ENCODE measurements around the gene SDC1.
"Not testable (repeated sequence)": the region's sequence is repeated elsewhere in the genome, so short reads cannot be mapped to it uniquely, and the experiment has no call there.

SDC1 gene

DNA sequence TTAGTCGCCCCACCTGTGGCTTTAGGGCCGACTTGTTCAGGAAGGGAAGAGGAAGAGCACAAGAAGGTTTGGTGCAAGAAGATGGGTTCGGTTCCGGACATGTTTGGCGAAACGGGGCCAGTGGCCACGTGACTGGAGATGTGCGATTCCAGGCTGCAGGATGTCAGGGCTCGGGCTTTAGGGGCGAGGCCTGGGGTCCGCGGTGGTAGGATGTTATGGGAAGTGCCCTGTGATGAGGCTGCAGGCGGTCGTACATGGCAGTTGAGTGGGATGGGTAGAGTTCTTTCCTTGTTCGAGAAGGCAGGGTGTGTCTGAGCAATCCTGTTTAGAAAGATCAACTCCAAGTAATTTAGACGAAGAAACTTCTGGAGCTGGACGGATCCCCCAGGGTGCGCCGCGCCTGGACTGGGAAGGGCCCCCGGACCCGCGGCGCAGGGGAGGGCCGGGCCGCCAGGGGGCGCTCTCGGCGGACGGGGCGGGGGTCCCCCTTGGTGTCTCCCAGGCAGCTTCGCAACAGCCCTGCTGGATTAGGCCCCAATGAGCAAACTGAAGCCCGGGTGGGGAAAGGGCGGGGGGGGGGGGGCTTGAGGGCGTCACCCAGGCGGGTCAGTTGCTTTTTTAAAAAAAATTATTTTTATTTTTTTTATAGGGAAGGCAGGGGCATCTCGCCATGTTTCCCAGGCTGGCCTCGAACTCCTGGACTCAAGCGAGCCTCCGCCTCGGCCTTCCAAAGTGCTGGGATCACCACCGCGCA lies 17.2 kb upstream of the SDC1 start:
- Histone ChIP-seq H3K27ac (no peak overlapping the region), H3K27me3 (peaks cover 0 to 18% of the 10 kb centered on the region in 2 donors), H3K4me3 (no peak overlapping the region), H3K4me1 (no peaks in the 10 kb centered on the region), H3K36me3 (peaks cover 0 to 2% (median 0%) of the 10 kb centered on the region in 3 donors), H3K9me3 (no peaks in the 10 kb centered on the region)
- TF ChIP-seq, protein P1, sequence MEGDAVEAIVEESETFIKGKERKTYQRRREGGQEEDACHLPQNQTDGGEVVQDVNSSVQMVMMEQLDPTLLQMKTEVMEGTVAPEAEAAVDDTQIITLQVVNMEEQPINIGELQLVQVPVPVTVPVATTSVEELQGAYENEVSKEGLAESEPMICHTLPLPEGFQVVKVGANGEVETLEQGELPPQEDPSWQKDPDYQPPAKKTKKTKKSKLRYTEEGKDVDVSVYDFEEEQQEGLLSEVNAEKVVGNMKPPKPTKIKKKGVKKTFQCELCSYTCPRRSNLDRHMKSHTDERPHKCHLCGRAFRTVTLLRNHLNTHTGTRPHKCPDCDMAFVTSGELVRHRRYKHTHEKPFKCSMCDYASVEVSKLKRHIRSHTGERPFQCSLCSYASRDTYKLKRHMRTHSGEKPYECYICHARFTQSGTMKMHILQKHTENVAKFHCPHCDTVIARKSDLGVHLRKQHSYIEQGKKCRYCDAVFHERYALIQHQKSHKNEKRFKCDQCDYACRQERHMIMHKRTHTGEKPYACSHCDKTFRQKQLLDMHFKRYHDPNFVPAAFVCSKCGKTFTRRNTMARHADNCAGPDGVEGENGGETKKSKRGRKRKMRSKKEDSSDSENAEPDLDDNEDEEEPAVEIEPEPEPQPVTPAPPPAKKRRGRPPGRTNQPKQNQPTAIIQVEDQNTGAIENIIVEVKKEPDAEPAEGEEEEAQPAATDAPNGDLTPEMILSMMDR (IDR thresholded peaks at IDR 0.05) = peak in 1 of 2 experiments; percentile 22
- DNase-seq = no peak
- intact Hi-C loops (cut with DNase I; ENCODE audit: low total_unique reads) = no loop called here

DNA sequence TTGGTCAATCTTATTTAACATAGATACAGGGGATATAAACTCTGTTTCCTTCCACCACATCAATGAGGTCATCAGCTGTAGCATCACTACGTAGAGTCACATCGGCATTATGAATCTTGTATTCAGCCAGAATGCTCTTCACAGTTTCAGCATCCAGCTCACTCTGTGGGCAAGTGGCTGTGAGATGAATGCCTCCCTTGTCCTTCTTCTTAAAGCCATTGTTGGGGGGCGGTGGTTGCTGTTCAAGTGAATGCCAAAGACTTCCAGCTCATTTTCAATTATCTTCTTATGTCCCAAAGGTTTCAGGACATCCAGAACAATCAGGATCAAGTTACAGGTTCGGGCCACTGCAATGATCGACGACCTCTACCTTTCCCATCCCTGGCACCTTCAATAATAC lies 15.4 kb upstream of the SDC1 start:
- H3K4me1 ChIP-seq; H3K9me3 ChIP-seq; H3K27ac ChIP-seq; H3K4me3 ChIP-seq; H3K36me3 ChIP-seq; DNase-seq; intact Hi-C loops (cut with DNase I; ENCODE audit: low total_unique reads): not testable (repeated sequence)
- peaks cover 0 to 28% of the 10 kb centered on the region in 2 donors for H3K27me3 ChIP-seq

DNA sequence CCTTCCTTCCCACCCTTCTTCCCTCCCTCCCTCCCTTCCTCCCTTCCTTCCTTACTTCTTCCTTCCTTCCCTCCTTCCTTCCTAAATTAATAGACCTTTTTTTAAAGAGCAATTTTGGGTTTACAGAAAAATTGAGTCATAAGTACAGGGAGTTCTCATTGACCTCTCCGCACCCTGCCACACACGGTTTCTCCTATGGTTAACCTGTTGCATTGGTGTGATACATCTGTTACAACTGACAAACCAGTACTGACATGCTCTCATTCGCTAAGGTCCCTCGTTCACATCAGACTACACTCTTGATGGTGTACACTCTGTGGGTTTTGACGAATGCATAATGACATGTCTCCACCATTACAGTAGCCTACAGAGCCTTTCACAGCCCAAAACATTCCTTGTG lies 11.6 kb upstream of the SDC1 start:
- intact Hi-C loops (cut with DNase I; ENCODE audit: low total_unique reads) = no loop called here

DNA sequence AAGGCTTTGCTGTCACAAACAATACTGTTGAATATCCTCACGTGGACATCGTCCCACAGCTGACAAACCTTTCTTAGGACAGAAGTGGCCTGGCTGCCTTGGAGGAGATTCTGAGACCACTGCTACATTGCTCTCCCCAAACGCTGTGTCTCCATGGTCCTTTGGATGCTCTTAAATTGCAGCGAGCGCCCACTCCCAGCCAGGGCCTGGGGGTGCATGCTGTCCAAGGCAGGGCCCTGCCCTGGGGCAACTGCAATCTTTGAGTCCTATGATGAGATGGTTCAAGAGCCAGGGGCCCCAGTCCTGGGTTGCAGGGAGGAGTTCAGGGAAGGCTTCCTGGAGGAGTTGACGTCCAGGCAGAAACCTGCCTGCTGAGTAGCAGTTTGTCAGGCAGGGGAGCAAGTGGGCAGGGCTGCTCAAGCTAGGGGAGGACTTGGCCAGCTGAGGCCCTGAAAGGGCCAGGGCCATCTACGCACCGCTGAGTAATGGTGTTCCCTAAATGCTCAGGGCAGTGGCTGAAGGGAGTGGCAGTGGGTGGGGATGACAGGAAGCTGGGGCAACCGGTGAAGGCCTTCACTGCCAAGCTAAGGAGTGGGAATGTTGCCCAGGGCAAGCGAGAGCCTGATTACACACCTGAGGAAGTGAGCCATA lies 10.8 kb upstream of the SDC1 start:
- DNase-seq = no peak
- intact Hi-C loops (cut with DNase I; ENCODE audit: low total_unique reads) = no loop called here
- no peak overlapping the region for H3K27ac ChIP-seq

More for the DNA sequence above, 11.6 kb upstream of the SDC1 start:
- DNase-seq = no peak
- TF ChIP-seq, protein P1 (IDR thresholded peaks at IDR 0.05) = no peak
- H3K27ac ChIP-seq = no peak overlapping the region
- no peaks in the 10 kb centered on the region for H3K4me1 ChIP-seq
- H3K9me3 ChIP-seq = no peaks in the 10 kb centered on the region
- H3K36me3 ChIP-seq = no peaks in the 10 kb centered on the region
- H3K27me3 ChIP-seq = peaks cover 0 to 24% of the 10 kb centered on the region in 2 donors
- H3K4me3 ChIP-seq = no peak overlapping the region

DNA sequence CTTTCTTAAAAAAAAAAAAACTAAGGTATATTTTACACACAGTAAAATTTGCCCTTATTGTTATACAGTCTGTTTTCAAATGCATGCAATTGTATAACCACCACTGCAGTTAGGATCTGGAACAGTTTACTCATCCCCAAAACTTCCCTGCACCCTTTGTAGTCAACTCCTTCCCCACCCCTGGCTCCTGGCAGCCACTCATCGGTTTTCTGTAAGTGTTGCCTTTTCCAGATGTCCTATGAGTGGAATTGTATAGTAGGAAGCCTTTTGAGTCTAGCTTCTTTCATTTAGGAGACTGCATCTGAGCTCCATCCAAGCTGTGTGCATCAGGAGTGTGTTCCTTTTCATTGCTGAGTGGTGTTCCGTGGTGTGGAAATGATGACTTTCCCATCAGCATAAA lies 9.7 kb upstream of the SDC1 start:
- H3K9me3 ChIP-seq; H3K4me1 ChIP-seq; intact Hi-C loops (cut with DNase I; ENCODE audit: low total_unique reads); H3K36me3 ChIP-seq; H3K4me3 ChIP-seq; H3K27ac ChIP-seq; DNase-seq: not testable (repeated sequence)
- H3K27me3 ChIP-seq = peaks cover 0 to 27% of the 10 kb centered on the region in 2 donors

More for the DNA sequence above, 10.8 kb upstream of the SDC1 start:
- Histone ChIP-seq H3K36me3 (no peaks in the 10 kb centered on the region), H3K4me3 (no peak overlapping the region), H3K4me1 (no peaks in the 10 kb centered on the region), H3K27me3 (peaks cover 0 to 24% of the 10 kb centered on the region in 2 donors), H3K9me3 (no peaks in the 10 kb centered on the region)
- TF ChIP-seq, protein P1 (IDR thresholded peaks at IDR 0.05) = no peak

DNA sequence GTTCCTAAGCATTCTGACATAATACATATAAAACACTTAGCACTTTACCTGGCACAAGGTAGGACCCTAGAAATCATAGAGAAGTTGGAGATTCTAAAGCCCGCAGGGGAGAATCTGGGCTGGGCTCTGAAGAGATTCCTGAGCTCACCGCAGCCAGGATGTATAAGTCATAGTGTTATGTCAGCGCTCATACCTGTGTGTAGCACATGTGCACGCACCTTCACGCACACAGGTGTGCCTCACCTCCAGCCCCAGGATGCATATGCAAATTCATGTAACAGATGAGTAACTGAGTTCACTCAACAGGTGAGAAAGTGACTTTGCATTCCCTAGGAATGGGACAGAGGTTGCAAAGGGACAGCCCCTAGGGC lies 7.9 kb upstream of the SDC1 start:
- no peak overlapping the region for H3K27ac ChIP-seq
- H3K9me3 ChIP-seq = no peaks in the 10 kb centered on the region
- H3K4me1 ChIP-seq = no peaks in the 10 kb centered on the region
- H3K4me3 ChIP-seq = no peak overlapping the region
- intact Hi-C loops (cut with DNase I; ENCODE audit: low total_unique reads) = no loop called here
- H3K27me3 ChIP-seq = peaks cover 0 to 40% of the 10 kb centered on the region in 2 donors
- no peaks in the 10 kb centered on the region for H3K36me3 ChIP-seq
- TF ChIP-seq, protein P1 (IDR thresholded peaks at IDR 0.05) = no peak
- no peak for DNase-seq

Data from tibial artery (tissue), 4 donors.